Measurements from ENCODE around the gene BEND6. TPM values are rescaled to one million over a fixed set of nuclear protein-coding genes. Genes with fewer than 3 reads are reported as not detected.

Gene BEND6, protein sequence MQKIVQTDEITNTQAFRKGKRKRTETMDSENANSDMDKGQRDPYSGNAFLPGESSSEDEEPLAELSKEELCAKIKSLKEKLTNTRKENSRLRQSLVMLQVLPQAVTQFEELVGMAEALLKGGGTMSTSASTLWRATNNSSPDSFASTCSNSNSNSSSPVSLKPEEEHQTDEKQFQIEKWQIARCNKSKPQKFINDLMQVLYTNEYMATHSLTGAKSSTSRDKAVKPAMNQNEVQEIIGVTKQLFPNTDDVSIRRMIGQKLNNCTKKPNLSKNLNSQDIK
- total RNA-seq (2022; extraction: Qiagen RNA extraction; ENCODE audit: low read depth): 0.53 to 1.6 TPM (median 0.88 TPM) in 5 replicates

DNA sequence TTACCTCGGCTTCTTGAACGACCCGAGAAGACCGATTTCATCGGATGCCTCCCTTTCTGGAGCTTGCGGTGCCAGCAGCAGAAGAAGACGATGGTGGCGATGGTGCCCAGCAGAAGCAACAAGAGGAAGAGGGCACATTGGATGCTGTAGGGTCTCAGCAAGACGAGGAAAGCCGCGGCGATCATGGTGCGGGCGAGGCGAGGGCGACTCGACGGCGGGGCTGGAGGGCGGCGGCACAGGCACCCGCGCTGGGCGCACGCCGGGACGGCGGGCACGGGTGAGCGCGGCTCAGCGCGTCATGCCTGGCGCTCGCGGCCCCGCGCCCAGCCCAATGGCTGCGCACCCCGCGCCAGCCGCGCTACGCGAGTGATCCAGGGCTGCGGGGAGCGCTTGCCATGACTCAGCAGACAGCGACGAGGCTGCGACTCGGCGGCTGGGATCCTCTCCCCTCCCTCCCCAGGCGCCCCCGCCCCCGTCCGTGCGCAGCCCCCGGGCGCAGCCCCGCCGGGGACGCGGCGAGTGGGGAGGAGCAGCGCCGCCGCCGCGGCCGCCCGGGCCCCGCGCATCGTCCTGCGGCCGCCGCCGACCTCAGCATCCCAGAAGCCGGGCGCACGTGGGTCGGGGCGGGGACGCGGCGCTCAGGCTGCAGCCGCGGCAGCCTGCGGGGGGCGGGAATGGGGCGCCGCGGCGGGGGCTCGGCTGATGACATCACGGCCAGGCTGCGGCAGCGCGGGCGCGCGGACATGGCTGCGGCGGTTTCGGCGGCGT lies at the start of gene BEND6:
BEND6 (plus strand) TSS at position 705 of the 768 bp plus-strand sequence. CDS start 26,704 bp downstream, outside the sequence.

DNA sequence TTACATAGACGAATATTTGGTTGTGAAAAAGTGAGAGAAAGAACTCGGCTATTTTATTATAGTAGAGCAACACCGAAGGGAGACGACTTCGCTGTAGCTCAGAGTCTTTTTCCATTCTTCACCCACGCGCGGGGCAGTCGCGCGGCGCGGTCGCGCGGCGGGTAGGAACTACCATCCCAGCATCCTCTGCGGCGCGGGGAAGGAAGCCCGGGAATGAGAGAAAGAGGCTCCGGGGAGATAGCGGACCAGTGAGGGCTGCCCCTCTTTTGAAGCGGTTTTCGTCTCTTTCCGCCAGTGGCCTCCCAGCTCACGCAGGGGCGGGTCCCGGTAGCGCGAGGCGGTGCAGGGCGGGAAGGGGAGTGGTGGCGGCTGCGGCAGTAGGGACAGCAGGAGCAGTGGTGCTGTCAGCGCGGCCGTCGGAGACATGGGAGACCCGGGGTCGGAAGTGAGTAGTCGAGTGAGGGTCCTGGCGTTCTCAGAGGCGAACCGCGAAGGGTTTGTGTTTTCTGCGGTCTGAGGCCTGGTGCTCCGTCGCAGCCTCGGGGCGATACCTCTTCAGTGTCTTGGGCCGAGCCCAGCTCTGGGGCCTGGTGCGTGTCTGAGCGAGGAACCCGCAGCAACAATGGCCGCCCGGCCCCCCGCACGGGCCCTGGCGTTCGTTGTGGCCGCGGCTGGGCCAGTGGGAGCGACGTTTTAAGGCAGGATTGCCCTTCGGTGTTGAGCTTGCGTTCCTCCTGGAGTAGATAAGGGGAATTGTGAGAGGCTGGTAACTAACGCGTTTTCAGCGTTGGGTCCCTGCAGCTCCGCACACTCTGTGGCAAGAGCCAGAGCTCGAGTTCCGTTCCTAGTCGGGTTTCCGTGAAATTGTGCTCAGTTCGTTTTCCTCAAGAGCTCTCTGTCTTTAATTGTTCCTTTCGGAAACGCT lies 91.7 kb downstream of the BEND6 start, which contains the start of gene KIAA1586:
KIAA1586 (plus strand) TSS at position 362 of the 925 bp plus-strand sequence; CDS start at position 425, 63 bp downstream.

Other genes starting within 250 kb of the BEND6 start
- 3.2 to 5.8 TPM (median 5.0 TPM) in 5 replicates for gene KIAA1586, start 91.6 kb downstream of the BEND6 start, total RNA-seq (2022; extraction: Qiagen RNA extraction; ENCODE audit: low read depth)
- gene ZNF451, start 135.1 kb downstream of the BEND6 start, total RNA-seq (2022; extraction: Qiagen RNA extraction; ENCODE audit: low read depth): 3.6 to 10.3 TPM (median 8.7 TPM) in 5 replicates
- 6.1 to 9.4 TPM (median 8.9 TPM) in 5 replicates for gene BAG2, start 217.2 kb downstream of the BEND6 start, total RNA-seq (2022; extraction: Qiagen RNA extraction; ENCODE audit: low read depth)

All from A549 treated with RU486 at 1 μM for 4 hours (cell line).